PC-3 (cell line): ENCODE data around the gene CYLD.

Source experiments
- EZH2phosphoT487 ChIP-seq: fragments of 300-600 bp; sonication (generic); IDR thresholded peaks from 2 replicates; pipeline ENCODE4 v1.6.1; 2018; ENCODE audit warnings: mild to moderate bottlenecking, antibody characterized with exemption, low read length, borderline replicate concordance
- TF ChIP-seq, protein P1 (sequence below): fragments of 300-600 bp; sonication (generic); conservative IDR thresholded peaks from 2 replicates; pipeline ENCODE4 v1.5.1; 2017; ENCODE audit warnings: antibody characterized with exemption, low read depth, mild to moderate bottlenecking, low read length

DNA sequence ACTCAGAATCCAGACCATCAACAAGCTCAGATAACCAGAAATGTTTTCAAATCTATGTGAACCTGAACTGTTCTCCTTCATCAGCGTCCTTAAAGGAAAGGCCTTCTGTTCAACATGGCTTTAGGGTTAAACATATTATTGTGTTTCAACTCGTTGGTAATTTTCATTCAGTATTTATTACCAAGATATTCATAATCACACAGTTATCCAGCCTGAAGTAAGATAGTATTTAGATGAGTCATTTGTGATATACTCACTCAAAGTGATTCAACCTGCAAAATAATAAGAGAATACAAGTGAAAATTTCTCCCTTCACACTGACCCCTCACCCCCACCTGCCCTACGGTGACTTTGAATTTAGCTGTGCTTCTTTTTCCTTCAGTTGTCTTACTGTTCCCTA is 3.0 kb downstream of the CYLD start:
- TF ChIP-seq, protein P1, sequence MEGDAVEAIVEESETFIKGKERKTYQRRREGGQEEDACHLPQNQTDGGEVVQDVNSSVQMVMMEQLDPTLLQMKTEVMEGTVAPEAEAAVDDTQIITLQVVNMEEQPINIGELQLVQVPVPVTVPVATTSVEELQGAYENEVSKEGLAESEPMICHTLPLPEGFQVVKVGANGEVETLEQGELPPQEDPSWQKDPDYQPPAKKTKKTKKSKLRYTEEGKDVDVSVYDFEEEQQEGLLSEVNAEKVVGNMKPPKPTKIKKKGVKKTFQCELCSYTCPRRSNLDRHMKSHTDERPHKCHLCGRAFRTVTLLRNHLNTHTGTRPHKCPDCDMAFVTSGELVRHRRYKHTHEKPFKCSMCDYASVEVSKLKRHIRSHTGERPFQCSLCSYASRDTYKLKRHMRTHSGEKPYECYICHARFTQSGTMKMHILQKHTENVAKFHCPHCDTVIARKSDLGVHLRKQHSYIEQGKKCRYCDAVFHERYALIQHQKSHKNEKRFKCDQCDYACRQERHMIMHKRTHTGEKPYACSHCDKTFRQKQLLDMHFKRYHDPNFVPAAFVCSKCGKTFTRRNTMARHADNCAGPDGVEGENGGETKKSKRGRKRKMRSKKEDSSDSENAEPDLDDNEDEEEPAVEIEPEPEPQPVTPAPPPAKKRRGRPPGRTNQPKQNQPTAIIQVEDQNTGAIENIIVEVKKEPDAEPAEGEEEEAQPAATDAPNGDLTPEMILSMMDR, result no peak
- no peak for TF ChIP-seq EZH2phosphoT487
